Prostate gland (tissue), 2 donors: ENCODE measurements around the gene ARHGEF17. TPM values are rescaled to one million over a fixed set of nuclear protein-coding genes. Genes with fewer than 3 reads are reported as not detected.

Source experiments
- DNase-seq: peaks from one replicate; pipeline ENCODE4 v3.0.0-alpha.2; 2019; ENCODE audit warnings: low spot score
- H3K27ac ChIP-seq, 2 donors: fragments of 200-600 bp; sonication (generic); 2 replicates each; pipeline ENCODE4 v1.5.1; 2017 to 2019
- H3K27me3 ChIP-seq: fragments of 200-600 bp; sonication (generic); replicated peaks from 2 replicates; pipeline ENCODE4 v1.5.1; 2019; ENCODE audit not compliant: insufficient read depth
- H3K36me3 ChIP-seq, 2 donors: fragments of 200-600 bp; sonication (generic); 1 replicate in 1 of 2; 2 replicates in 1 of 2; pipeline versions ENCODE4 v1.5.1 to v1.8.1; 2017 to 2019
- H3K4me1 ChIP-seq: fragments of 200-600 bp; sonication (generic); replicated peaks from 2 replicates; pipeline ENCODE4 v1.5.1; 2019
- H3K4me3 ChIP-seq, 2 donors: fragments of 200-600 bp; sonication (generic); 2 replicates each; pipeline ENCODE4 v1.5.1; 2017 to 2019
- H3K9me3 ChIP-seq: fragments of 200-600 bp; sonication (generic); 2 replicates; pipeline ENCODE4 v1.5.1; 2017
- POLR2A ChIP-seq: fragments of 450-650 bp; IDR thresholded peaks from one replicate; pipeline ENCODE4 v1.6.1; 2016; ENCODE audit warnings: antibody characterized with exemption, mild to moderate bottlenecking
- POLR2AphosphoS5 ChIP-seq: sonication (generic); formaldehyde crosslinking; IDR thresholded peaks from one replicate; pipeline ENCODE4 v1.6.1; 2017; ENCODE audit warnings: antibody characterized with exemption
- WGBS: methylation state at CpG from one replicate; pipeline ENCODE4 v1.1.5; 2018; 5-methylcytosine and 5-hydroxymethylcytosine counted together
- intact Hi-C: fragments of 100-400 bp; cut with DNase I; formaldehyde crosslinking; loops from one replicate; pipeline ENCODE4 v1.14.2; 2022
- total RNA-seq, 2 donors: library from RNA; depleted of rRNA; stranded (reverse); fragments of >200 nt; gene quantifications; one replicate each; pipeline ENCODE4 v1.1.0, GENCODE V29; 2016
- TF ChIP-seq, protein P1 (sequence below), 4 experiments: fragments of 200-600 bp in 2 of 4; fragments of 450-650 bp in 2 of 4; sonication (generic) in 2 of 4; IDR thresholded peaks; 1 replicate in 3 of 4; 2 replicates in 1 of 4; pipeline ENCODE4 v1.5.1; 2016 to 2019; ENCODE audit warnings: antibody characterized with exemption in 4 of 4, mild to moderate bottlenecking in 2 of 4, moderate library complexity in 2 of 4

Gene ARHGEF17
- total RNA-seq, 2 donors from 2014 or later: 34.0 to 66.9 TPM

GRCh38 chr11:73306977-73307322 lies 1.1 kb upstream of the ARHGEF17 start:
- intact Hi-C loops: loop anchor here (1.0 to 5.0 kb wide), 2 partner anchors 28 to 85 kb away; no protein-coding TSS in a partner anchor
- TF ChIP-seq POLR2AphosphoS5: no peak
- no peak for TF ChIP-seq POLR2A
- Histone ChIP-seq H3K36me3 (no peaks in the 10 kb centered on the region), H3K4me3 (peak overlapping the region; percentile 67 to 76), H3K27ac (peak overlapping the region; percentile 97), H3K9me3 (no peaks in the 10 kb centered on the region), H3K4me1 (peaks cover 6% of the 10 kb centered on the region), H3K27me3 (no peaks in the 10 kb centered on the region)
- no peak for DNase-seq
- WGBS: 4% methylated on average over 18 of the region's 18 CpGs

DNA sequence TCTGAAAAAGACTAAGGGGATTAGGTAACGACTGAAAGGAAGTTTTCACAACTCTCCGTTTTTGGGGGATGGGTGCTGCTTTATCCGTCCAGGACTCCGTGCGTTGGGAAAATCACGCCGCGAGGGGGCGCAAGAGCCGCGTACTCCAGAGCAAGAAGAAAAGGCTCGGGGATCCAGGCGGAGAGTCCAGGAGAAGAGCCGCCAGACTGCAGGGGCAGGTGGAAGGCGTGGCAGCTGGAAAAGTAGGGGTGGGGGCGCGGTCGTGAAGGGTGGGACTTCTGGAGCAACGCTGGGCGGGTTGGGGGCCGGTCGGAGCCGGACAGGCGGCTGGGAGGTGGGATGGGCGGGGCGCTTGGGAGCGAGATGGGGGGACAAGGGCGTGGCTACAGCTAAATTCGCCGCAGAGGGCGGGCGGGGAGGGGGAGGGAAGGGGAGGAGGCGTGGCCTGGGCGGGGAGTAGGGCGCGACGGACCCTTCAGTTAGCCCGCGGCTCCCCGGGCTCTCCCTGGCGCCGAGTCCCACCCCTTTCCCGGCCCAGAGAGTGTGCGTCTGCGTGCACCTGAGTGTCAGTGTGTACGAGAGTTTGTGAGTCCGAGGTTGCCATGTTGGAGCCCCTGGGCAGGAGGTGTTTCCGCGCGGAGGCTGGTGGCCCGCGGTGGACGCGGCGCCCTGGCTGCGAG lies 613 bp upstream of the ARHGEF17 start:
- TF ChIP-seq, protein P1, sequence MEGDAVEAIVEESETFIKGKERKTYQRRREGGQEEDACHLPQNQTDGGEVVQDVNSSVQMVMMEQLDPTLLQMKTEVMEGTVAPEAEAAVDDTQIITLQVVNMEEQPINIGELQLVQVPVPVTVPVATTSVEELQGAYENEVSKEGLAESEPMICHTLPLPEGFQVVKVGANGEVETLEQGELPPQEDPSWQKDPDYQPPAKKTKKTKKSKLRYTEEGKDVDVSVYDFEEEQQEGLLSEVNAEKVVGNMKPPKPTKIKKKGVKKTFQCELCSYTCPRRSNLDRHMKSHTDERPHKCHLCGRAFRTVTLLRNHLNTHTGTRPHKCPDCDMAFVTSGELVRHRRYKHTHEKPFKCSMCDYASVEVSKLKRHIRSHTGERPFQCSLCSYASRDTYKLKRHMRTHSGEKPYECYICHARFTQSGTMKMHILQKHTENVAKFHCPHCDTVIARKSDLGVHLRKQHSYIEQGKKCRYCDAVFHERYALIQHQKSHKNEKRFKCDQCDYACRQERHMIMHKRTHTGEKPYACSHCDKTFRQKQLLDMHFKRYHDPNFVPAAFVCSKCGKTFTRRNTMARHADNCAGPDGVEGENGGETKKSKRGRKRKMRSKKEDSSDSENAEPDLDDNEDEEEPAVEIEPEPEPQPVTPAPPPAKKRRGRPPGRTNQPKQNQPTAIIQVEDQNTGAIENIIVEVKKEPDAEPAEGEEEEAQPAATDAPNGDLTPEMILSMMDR (IDR thresholded peaks at IDR 0.05): peak; percentile 79 to 97 (median 96)
- TF ChIP-seq POLR2AphosphoS5 (peak; percentile 69), POLR2A (peak; percentile 63)
- intact Hi-C loops: loop anchor here (1.0 to 5.0 kb wide), 2 partner anchors 28 to 85 kb away; no protein-coding TSS in a partner anchor
- peak overlapping the region; percentile 97 for H3K27ac ChIP-seq
- peak overlapping the region; percentile 67 to 76 for H3K4me3 ChIP-seq
- H3K4me1 ChIP-seq: peaks cover 6% of the 10 kb centered on the region
- under 1% methylated on average over 55 of the region's 56 CpGs for WGBS
- H3K9me3 ChIP-seq: no peaks in the 10 kb centered on the region
- no peaks in the 10 kb centered on the region for H3K36me3 ChIP-seq
- no peaks in the 10 kb centered on the region for H3K27me3 ChIP-seq
- peak; percentile 99 for DNase-seq

- TF ChIP-seq POLR2A: peak; percentile 80
- TF ChIP-seq, protein P1 (IDR thresholded peaks at IDR 0.05): peak in 1 of 4 experiments; percentile 10
- TF ChIP-seq POLR2AphosphoS5: peak; percentile 85
- Histone ChIP-seq H3K9me3 (no peaks in the 10 kb centered on the region), H3K4me1 (peaks cover 6% of the 10 kb centered on the region), H3K27ac (peak overlapping the region; percentile 97), H3K36me3 (no peaks in the 10 kb centered on the region), H3K4me3 (peak overlapping the region; percentile 67 to 76), H3K27me3 (no peaks in the 10 kb centered on the region)
- 8% methylated on average over 64 of the region's 78 CpGs for WGBS
- peak; percentile 86 for DNase-seq
- intact Hi-C loops: loop anchor here (5.0 kb wide), 1 partner anchor 83 kb away; no protein-coding TSS in a partner anchor
These were observed 1.2 kb downstream of the ARHGEF17 start for GRCh38 chr11:73308961-73309919.

- Histone ChIP-seq H3K27me3 (no peaks in the 10 kb centered on the region), H3K27ac (peak overlapping the region; percentile 97), H3K4me3 (peak overlapping the region; percentile 67 to 76), H3K4me1 (peaks cover 6% of the 10 kb centered on the region), H3K36me3 (no peaks in the 10 kb centered on the region), H3K9me3 (no peaks in the 10 kb centered on the region)
- DNase-seq: no peak
- intact Hi-C loops: no loop called here
- TF ChIP-seq POLR2AphosphoS5 (no peak), POLR2A (no peak)
- TF ChIP-seq, protein P1 (IDR thresholded peaks at IDR 0.05): no peak
- WGBS: 79% methylated on average over 15 of the region's 16 CpGs
These were observed 2.0 kb downstream of the ARHGEF17 start for GRCh38 chr11:73310076-73310475.
